GM13977 (cell line): ENCODE measurements around the gene ANO4.

Experiments
- DNase-seq: peaks from one replicate; pipeline ENCODE4 v3.0.0; 2012; ENCODE audit warnings: low spot score
- CTCF ChIP-seq: IDR thresholded peaks from 2 replicates; pipeline ENCODE4 v1.5.1; 2012; ENCODE audit warnings: mild to moderate bottlenecking, control low read depth; ENCODE audit not compliant: insufficient read depth; ENCODE audit errors: extremely low read depth, missing control alignments
- in situ Hi-C: fragments of 300-500 bp; cut with MboI; formaldehyde crosslinking; loops from one replicate; pipeline ENCODE4 v1.12.0; 2022; ENCODE audit warnings: low sequenced_read_pairs, low pct_unique_long_range_greater_than_20kb, mixed read lengths, inconsistent platforms; ENCODE audit not compliant: unreplicated experiment

The ANO4 gene

DNA sequence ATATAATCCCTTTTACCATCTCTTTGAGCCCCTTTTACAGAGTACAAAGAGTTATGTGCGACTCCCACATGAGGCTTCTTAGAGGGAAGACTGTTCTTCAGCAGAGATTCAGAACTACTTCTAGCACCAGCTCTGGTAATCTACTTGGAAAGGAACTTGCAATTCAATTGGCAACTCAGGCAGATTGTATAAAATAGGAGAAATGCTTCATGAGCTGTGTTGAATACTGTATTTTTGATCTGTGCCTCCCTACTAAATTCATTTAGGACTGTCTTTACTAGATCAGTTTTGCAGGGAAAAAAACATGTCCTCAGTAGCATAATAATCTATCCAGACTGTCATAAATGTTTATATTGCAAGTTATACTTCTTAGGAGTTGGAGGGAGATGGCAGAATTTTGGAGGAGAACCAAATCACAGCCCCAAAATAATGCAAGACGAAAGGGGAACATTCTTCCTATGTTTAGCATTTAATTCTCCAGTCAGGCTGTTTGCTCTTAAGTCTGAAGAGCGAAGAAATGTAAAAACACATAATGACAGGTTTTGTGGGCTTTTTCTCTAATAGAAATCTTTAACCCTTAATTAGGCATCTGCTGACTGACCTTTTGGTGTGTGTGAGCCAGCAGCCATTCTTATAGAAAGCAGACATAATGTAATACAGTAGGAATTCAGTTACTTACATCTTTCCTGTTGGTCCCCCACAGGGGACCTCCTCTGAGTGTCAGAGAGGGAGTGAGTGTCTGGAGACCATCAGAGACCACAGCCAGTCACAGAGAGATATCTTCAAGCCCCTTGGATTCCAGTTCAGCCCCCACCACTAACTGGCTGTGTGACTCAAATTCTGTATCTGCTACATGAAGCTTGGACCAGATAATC, 3.9 kb downstream of the ANO4 start:
- in situ Hi-C loops = no loop called here
- DNase-seq = no peak
- TF ChIP-seq CTCF = no peak

- DNase-seq = no peak
- in situ Hi-C loops = no loop called here
- no peak for TF ChIP-seq CTCF
Measured at GRCh38 chr12:100799770-100800169, 5.2 kb downstream of the ANO4 start.

- no peak for TF ChIP-seq CTCF
- in situ Hi-C loops = no loop called here
- no peak for DNase-seq
Measured at GRCh38 chr12:100800723-100801122, 6.1 kb downstream of the ANO4 start.

DNA sequence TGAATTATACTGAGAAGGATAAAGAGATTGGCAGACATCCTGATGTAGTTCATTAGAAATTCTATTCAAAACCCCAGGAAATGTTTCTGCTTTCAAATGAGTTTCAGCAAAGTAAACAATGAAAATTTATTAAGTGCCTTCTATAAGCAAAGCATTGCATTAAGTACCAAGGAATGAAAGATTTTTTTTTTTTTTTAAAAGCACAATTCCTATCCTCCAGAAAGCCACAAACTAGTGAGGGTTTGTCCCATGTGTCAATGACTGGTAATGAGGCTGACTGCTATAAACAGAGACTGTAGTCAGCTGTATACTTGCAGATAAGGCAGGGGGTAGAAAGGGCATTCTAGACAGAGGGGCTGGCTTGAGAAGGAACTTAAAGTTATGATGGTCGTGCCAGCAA, 6.7 kb downstream of the ANO4 start:
- in situ Hi-C loops = no loop called here
- no peak for TF ChIP-seq CTCF
- DNase-seq = no peak

- DNase-seq = no peak
- in situ Hi-C loops = no loop called here
- TF ChIP-seq CTCF = no peak
Measured at GRCh38 chr12:100808777-100809176, 14.2 kb downstream of the ANO4 start.

DNA sequence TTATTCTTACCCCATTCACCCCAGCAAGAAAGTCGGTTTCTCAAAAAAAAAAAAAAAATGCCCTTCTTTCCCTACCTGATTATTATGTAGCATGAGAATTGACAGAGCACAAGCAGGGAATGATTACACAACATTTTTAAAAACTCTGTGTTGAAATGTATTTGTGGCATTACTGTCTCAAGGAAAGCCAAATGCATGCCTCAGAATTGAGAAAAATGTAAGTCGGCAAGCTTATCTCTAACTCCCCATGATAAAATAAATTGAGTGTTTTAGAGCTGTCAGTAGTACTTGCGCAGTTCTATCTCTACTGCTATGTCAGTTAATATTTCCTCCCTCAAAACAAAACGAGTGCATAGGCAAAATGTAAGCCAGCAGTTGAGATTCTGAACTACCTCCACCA, 25.7 kb downstream of the ANO4 start:
- TF ChIP-seq CTCF = no peak
- no peak for DNase-seq
- in situ Hi-C loops = no loop called here

- DNase-seq = no peak
- TF ChIP-seq CTCF = no peak
- in situ Hi-C loops = no loop called here
Measured at GRCh38 chr12:100823963-100824362, 29.4 kb downstream of the ANO4 start.
